NCI-H2081 (cell line): ENCODE results near the gene IKZF1.

Experiments used
- DNase-seq, 2 experiments: peaks; one replicate each; lab custom pipeline; 2025; lab: John Stamatoyannopoulos, UW

IKZF1 gene

GRCh38 chr7:50355817-50356178, 51.3 kb downstream of the IKZF1 start:
- DNase-seq: no peak

GRCh38 chr7:50356212-50356944, 51.9 kb downstream of the IKZF1 start:
- DNase-seq: no peak

- DNase-seq: no peak
Measured at GRCh38 chr7:50356945-50357268, 52.4 kb downstream of the IKZF1 start.

DNA sequence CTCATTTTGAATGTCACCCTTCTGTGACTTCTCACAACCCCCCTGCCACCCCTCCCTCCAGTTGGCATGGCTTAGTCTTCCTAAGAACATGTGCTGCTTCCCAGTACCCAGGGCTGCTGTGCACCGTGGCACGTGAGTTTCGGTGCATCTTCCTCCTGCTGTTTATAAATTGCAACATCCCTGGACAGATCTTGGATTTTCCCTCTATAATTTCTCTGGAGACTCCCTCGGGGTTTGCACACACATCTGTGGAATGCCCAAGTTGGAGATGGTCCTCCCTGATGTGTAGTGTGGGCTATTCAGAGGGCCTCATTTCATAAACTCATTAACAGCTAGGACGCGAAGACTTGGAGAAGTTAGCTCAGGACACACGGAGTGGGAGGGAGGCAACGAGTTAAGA, 52.9 kb downstream of the IKZF1 start:
- DNase-seq: no peak

DNA sequence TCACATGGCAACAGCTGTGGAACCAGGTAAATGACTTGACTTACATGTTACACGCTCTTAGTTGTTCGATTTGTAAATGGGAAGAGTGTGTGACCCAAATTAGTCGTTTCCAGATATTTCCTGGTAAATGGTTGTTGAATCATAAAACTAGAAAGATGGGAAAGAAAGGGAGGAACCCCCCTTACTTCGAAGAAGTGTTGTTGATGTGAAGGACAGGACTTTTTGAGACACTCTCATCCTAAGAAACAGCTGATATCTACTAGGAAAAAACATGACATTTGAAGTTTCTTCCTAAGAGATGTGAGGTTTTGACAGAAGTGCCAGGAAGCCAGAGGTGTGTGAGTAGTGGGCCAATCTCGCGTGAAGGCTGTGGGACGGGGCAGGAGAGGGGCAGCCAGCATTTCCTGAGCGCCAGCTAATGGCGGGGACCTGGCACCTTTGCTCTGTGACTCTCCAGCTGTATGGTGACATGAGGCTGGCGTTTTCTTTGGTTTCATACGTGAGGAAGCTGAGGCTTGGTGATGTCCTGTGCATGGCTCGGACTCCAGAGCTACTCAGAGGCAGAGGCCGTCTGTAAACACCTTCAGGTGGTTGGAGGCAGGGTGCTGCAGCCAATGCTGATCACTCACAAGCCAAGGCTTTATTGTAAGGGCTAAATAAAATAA, 53.7 kb downstream of the IKZF1 start:
- no peak for DNase-seq

DNA sequence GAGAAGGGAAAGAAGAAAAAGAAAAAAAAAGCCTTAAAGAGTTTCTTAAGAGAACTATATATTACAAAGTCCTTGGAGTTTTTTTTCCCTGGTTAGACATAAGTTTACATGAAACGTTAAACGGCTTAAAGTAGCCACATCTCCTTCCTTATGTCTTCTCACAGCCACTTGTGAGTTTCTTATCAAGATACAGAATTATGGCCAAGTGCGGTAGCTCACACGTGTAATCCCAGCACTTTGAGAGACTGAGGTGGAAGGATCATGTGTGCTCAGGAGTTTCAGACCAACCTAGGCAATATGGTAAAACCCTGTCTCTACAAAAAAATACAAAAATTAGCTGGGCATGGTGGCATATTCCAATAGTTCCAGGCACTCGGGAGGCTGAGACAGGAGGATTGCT, 54.3 kb downstream of the IKZF1 start:
- no peak for DNase-seq

DNA sequence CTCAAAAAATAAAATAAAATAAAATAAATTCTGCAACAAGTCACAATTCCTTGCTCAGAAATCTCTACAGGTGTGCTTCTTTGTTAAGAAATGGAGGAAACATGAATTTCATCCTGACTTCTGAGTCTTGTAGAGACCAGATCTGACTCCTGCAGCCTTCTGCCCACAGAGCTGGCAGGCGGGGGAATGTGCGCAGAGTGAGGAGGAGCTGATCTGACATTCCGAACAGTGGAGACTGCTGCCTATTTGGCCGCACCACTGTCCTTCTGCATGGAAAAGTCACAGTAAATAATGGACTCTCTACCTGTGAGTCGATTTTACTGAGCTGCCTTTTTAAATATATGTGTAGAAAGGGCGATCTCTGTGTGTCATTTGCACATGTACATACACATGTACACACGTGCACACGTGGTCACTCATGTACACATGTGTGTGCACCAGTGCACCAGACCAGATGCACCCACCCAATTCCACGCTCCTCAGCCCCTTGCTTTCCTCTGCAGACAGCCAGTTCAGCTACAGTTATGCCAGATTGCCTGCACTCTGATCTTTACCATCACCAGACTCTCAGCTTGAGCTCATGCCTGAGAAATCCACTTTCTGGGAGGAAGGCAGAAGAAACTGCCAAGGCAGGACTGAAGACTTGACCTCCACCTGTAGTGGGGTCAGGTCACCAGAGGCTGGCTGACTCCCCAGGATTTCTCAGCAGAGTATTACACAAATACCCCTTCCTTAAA, 54.9 kb downstream of the IKZF1 start:
- DNase-seq: no peak

DNA sequence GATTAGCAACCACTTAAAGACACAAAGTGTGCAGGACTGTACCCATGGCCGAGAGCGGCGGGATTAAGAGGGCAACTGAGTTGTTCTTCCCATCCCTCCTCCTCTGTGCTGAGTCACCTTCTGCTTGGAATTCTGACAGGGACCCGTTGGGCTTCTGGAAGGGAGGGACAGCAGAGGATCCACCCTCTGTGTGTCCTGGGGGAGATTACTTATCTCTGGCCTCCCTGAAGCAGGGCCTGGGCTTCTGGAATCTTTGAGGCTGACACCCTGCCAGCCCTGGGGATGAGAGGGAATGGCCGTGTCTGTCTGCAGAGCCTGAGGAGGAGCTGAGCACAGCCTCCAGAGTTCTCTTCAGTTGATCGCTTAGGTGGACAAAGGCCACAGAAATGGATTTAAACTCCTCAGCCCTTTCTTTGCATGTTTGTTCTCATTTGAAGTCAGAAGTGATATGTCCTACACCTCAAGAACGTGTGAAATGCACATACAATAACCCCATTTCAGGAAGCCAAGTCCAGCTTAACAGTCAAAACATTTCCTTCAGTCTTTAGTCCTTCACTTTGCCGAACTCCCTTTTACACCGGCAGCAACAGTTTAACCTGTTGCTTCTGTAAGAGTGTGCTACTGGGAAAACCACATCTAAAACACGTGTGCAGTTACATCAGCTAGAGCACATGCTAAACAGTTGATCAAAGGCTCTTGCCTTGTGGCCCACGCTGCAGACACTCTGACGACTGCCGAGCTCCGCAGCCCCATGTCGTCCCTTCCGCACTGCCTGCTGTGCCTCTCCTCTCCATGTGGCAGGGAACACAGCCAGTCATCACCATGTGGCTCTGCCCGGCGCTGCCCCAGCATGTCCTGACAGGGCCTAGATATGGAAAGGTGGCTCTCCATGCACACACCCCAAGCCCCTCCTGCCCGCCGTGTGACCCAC, 55.7 kb downstream of the IKZF1 start:
- DNase-seq: no peak

- DNase-seq: no peak
Measured at GRCh38 chr7:50362142-50362541, 57.6 kb downstream of the IKZF1 start.

GRCh38 chr7:50362712-50363282, 58.3 kb downstream of the IKZF1 start:
- no peak for DNase-seq

DNA sequence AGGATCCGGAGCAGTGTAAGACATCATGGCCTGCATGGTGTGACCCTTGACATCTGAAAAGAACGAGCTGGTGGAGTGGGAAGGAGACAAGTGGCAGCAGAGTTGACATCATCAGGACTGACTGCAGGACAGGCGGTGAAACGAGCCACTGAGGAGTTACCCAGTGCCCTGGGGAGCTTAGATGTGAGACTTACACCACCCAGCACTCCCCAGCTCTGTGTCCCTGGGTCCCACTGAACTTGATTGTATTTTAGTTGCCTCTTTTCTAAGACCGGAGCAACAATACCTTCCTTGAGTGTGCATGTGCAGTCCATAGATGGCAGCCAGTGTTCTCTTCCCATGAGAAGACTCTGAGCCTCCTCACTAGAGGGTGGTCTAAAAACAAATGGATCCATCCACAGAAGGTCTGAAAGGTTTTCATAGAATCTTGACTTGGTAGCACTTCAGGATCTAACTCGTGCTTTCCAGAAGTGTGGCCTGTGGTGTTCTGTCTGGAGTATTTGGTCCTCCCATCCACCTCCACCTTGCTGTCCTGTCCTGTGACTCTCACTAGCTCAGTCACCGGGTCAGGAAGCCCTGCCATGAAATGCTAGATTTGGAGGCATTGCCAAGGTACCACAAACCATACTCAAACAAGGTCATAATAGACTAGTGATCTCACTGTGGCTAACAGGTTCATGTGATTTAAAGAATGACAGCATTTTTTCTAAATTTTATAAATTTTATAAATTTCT, 59.0 kb downstream of the IKZF1 start:
- no peak for DNase-seq

DNA sequence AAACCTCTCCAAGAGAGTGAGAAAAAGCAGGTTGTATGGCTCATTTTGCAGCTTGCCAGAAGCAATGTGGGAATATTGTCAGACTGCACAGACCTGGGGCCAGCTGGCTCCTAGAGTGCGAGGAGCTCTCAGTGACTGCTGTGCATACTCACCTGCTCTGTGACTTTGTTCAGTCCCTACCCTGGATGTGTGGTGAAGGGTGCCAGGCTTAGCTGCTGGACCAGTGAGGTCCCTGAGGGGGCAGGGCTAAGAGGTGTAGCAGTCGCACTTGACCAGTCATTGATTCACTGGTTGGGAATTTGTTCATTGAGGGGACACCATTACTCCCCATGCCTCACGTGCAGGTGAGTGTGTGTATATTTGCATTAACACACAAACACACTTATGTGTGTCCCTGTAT, 60.1 kb downstream of the IKZF1 start:
- no peak for DNase-seq

- DNase-seq: no peak
Measured at GRCh38 chr7:50366311-50366710, 61.8 kb downstream of the IKZF1 start.

- DNase-seq: no peak
Measured at GRCh38 chr7:50367100-50367499, 62.6 kb downstream of the IKZF1 start.

DNA sequence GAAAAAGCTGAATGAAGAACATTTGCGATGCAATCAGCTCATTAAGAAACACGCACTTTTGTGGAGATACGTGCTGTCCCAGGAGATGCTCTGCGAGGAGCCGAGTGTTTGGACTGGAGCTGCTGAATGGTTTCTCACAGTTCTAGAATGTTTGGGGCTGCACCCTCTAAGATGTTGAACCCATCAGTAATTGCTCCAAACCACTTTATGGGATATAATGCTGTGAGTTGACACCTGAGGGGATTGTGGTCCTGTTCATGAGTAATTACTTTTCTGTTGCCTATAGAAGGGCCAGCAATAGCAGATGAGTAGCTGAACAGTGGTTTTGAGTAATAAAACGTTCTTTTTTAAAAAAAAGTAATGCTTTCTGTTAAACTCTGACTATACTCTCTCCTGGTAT, 63.1 kb downstream of the IKZF1 start:
- DNase-seq: no peak

DNA sequence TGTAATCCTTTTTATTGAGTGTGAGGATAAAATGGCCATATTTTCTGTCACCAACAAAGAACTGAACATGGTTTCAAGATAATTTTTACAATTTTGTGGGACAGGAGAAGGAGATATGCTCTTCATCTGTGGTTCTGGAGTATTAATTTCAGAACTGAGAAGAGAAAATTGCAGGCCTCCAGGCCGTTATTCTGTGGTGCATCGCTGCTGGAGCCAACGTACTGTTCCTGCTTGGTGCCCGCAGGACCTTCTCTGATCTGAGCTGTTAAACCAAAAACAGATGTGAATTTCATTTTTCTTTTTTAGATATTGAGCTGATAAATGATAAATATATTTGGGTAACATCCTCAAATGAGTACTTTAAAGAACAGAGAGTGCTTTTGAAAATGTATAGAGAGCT, 63.9 kb downstream of the IKZF1 start:
- DNase-seq: no peak

GRCh38 chr7:50369143-50370026, 64.9 kb downstream of the IKZF1 start:
- peak; percentile 21 to 31 for DNase-seq

DNA sequence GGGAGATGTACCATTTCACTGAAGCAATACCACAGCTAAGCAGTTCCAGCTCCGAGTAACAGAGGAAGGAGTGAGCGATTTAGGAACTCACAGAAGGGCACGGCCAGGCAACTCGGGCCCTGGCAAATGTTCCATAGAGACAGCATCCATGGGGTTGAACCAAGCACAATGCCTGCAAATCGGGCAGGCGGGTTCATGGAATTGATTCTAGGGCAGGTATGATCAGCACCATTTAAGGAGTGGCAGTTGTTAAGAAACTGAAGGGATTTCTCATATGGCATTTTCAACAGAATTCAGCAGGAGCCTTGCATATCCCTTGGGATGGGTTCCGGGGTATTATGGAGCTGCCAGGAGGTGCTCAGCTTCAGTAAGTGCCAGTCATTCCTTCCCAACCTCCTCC, 66.4 kb downstream of the IKZF1 start:
- DNase-seq: no peak

- no peak for DNase-seq
Measured at GRCh38 chr7:50371551-50372021, 67.1 kb downstream of the IKZF1 start.

DNA sequence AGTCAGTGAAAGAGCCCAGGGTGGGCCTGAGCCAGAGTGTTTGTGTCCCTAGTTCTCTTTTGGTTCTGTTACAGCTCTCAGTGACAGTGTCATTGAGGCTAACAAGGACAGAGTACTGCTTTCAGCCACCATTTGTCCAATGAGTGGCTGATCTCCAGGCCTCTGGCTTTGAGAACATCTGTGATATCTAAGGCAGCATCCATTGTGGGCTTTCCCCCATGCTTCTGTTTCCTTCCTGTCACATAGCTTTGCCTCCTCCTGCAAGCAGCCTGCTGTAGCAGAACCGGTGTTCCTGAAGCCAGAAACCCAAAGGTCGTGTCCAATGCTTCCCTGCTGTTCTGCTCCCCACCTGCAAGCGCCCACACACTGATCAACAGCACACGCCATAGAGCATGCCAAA, 68.4 kb downstream of the IKZF1 start:
- DNase-seq: no peak
